ENCODE measurements around the gene GSTA2.
"Not testable (repeated sequence)": the region's sequence is repeated elsewhere in the genome, so short reads cannot be mapped to it uniquely, and the experiment has no call there.

Gene GSTA2

DNA sequence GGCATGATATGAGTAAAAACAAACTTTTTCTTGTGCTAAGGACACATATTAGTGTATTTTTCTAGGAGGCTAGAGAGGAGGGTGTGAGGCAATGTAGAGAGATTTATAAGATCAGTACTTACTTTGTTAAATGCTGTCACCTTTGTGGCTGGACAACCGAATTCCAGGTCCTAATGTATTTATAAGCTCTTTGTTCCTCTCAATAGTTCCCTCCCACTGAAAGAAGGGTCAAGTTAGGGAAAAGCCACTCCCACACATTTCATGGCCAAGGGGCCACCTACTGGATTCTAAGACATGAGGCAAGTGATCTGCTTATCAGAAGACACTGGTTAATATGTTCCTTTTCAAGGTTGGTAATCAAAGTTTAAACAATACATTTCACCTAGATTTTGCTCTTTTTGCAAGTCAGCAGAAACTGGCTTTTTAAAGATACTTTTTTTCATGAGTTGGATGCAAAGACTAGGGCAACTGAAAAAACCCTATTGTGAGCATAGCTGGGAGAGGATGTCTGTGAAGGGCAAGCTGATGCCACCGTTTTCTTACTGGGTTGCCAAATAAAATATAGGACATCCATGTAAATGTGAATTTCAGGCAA, at the start of gene GSTA2:
Gene GSTA2 (minus strand): TSS at position 154 of the 595 bp plus-strand sequence. CDS start 5,528 bp downstream, outside the sequence.
- not testable (repeated sequence) for DNase-seq

DNA sequence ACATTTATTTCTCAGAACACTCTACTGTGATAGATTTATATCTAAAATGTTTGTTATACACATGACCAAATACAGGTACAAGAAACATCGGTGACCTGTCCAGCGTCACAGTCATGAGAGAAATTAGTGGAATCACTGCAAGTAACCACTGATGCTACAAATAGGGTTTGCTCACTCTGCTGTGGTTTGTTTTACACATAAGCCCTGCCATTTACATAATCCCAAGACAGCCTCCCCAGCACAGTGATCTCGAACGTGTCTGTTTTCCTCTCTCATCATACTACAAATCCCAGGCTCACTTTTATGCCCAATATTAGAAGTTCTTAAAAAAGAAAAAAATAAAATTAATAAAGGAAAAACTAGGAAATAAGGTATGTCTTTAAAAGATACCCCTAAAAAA, 46.5 kb upstream of the GSTA2 start:
- DNase-seq: not testable (repeated sequence)

- no peak for DNase-seq
These were observed 45.4 kb upstream of the GSTA2 start for GRCh38 chr6:52808660-52809059.

GRCh38 chr6:52803668-52804255, 40.5 kb upstream of the GSTA2 start, which contains the start of gene GSTA1:
GSTA1 (minus strand) TSS chr6:52803816; CDS start chr6:52799267, 4,549 bp downstream.
- not testable (repeated sequence) for DNase-seq

DNA sequence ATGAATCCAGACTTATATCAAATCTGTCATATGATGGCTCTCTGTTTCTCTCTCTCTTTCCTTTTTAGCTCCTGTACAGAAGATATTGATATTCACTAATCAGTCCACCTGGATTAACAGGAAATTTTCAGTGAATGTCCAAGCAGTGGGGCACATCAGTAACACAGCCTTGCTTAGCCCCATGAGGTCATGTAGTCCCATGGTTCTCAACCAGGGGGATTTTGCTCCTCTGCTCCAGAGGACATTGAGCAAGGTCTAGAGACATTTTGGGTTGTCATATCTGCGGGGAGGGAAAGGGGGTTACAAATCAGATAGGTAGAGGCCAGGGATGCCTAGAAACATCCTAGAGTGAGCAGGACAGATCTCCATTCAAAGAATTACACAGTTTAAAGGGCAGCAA, 39.5 kb upstream of the GSTA2 start:
- DNase-seq: no peak

GRCh38 chr6:52801188-52801841, 38.0 kb upstream of the GSTA2 start:
- no peak for DNase-seq

GRCh38 chr6:52799272-52799671, 36.0 kb upstream of the GSTA2 start:
- not testable (repeated sequence) for DNase-seq

GRCh38 chr6:52794366-52794765, 31.1 kb upstream of the GSTA2 start:
- DNase-seq: not testable (repeated sequence)

GRCh38 chr6:52790861-52791260, 27.6 kb upstream of the GSTA2 start:
- no peak for DNase-seq

DNA sequence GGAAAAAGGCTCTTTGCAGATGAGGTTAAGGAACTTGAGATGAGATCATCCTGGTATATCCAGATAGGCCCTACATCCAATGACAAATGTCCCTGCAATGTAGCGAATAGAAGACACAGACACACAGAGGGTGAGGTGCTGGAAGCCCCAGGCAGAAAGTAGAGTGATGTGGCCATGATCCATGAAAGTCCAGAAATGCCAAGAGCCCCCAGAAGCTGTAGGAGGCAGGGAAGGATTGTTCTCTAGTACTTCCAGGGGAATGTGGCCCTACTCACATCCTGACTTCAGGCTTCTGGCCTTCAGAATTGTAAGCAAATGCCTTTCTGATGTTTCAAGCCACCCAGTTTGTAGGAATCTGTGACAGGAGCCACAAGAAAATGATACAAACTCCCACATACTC, 26.4 kb upstream of the GSTA2 start:
- not testable (repeated sequence) for DNase-seq

- no peak for DNase-seq
These were observed 25.2 kb upstream of the GSTA2 start for GRCh38 chr6:52788478-52788877.

DNA sequence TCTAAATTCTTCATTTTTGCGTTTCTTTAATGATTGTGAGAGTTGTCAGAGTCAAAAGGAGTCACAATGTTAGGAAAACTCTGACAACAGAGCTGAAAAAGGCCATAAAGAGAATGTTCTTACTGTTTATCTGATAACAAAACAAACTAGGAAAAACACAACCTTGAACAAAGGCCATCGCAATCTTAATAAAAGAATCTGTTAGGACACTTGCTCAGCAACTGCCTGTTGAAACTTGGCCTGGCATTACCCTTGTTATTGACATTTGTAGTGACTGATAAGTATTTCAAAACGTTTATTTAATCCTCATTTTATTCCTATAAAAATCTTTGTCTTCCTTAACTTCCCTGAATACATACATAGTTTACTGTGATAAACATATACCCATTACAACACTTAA, 24.6 kb upstream of the GSTA2 start:
- no peak for DNase-seq

- no peak for DNase-seq
These were observed 23.1 kb upstream of the GSTA2 start for GRCh38 chr6:52786249-52786956.

DNA sequence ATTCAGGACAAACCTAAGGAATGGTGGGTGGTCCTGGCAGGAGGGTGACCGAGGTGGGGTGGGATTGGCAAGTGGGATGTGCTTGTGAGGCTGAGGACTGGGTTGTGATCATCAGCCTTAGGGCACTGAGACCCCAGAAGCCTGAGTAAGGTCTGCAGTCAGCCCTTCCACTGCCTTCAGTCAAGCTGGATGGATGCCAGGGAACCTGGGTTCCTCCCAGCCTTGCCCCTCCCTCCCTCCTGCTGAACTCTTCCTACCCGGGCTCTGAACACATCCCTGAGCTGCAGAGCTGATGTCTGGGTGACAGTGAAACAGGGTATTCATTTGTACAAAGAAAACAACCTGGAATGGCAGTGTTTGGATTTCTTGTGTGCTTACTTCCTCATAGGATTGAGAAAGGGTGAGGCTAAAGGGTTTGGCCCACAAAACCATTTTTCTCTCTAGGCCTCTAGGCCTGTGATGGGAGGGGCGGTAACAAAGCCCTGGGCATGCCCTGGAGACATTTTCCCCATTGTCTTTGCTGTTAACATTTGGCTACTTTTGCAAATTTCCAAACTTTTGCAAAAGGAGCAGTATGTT, 19.5 kb upstream of the GSTA2 start:
- DNase-seq: not testable (repeated sequence)

- not testable (repeated sequence) for DNase-seq
These were observed 18.9 kb upstream of the GSTA2 start for GRCh38 chr6:52782209-52782608.

- no peak for DNase-seq
These were observed 16.0 kb upstream of the GSTA2 start for GRCh38 chr6:52779237-52779636.

- DNase-seq: not testable (repeated sequence)
These were observed 13.6 kb upstream of the GSTA2 start for GRCh38 chr6:52776711-52777351.

GRCh38 chr6:52769399-52769798, 6.1 kb upstream of the GSTA2 start:
- DNase-seq: not testable (repeated sequence)

DNA sequence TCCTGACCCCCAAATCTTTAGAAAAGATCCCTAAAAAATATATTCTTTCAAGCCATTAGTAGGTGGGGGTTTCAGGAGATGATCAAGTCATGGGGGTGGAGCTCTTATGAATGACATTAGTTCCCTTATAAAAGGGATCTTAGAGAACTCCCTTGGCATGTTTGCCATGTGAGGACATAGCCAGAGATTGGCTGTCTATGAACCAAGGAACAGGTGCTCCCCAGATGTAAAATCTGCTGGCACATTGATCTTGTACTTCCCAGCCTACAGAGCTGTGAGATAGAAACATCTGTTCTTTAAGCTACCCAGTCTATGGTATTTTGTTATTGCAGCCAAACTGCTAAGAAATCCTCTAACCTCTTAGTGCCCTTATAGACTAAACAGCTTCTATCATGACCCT, 4.4 kb upstream of the GSTA2 start:
- DNase-seq: not testable (repeated sequence)

- DNase-seq: peak; percentile 22
These were observed 1.4 kb downstream of the GSTA2 start for GRCh38 chr6:52761673-52762491.

DNA sequence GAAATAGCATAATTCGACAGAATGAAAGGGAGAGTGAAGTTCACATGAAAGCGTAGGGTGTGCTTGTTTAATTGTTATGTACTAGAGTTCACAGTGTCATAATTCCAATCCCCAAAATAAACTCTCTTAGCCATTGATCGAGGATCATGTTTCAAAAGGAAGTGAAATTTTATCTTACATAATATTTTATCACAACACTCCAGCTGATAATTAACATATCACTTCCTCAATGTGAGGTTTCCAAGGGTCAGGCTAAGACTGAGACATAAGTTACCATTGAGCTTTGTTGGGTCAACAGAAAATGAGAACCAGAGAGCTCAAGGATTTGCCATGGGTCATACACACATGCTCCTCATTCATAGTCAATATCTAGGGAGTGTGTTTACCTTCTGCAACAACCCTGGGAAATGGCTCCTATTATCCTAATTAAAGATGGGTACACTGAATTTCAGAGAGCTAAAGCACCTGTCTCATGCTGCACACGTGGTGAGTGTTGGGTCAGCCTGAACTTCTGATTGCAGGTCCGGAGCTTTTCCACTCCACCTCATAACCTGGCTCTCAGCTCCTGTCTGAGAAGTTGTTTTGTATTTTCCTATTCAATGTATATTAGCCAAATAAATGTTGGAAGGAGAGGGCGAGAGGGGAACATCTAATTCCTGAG, 3.0 kb downstream of the GSTA2 start:
- DNase-seq: peak; percentile 79

Measured in NCI-H748 treated with DMSO at 0.1 percent for 48 hours (cell line).